ENCODE results near the gene FRMD6. TPM values are rescaled to one million over a fixed set of nuclear protein-coding genes. Genes with fewer than 3 reads are reported as not detected.

The FRMD6 gene
- total RNA-seq, 1 experiment from 2014 or later = 11.4 TPM

- no peaks in the 10 kb centered on the region for H3K79me2 ChIP-seq (ENCODE audit: insufficient read depth, low read length)
- RAD21 ChIA-PET (ENCODE audit: low non-redundant PET in 1 of 2, low total read pairs in 2 of 2, uncharacterized antibody in 2 of 2, unreplicated experiment in 2 of 2) = no interaction called here
- no peaks in the 10 kb centered on the region for H4K20me1 ChIP-seq (ENCODE audit: insufficient read depth)
- no peaks in the 10 kb centered on the region for H3K4me1 ChIP-seq (ENCODE audit: control insufficient read depth in 1 of 2, insufficient read depth in 2 of 2, low read length in 2 of 2)
- H3K9me2 ChIP-seq (ENCODE audit: insufficient read depth) = no peaks in the 10 kb centered on the region
- intact Hi-C loops (cut with micrococcal nuclease) = no loop called here
- H3K36me3 ChIP-seq (ENCODE audit: control insufficient read depth in 1 of 2, insufficient read depth in 2 of 2, low read length in 2 of 2) = no peaks in the 10 kb centered on the region
- H2AFZ ChIP-seq (ENCODE audit: low read depth, low read length, poor library complexity, severe bottlenecking) = no peak overlapping the region
- ATAC-seq (no peak), DNase-seq (ENCODE audit: low read depth, low spot score) (no peak)
- TF ChIP-seq EGR1 (IDR thresholded peaks at IDR 0.05; ENCODE audit: low read depth) = no peak
- no peak for TF ChIP-seq MAX (IDR thresholded peaks at IDR 0.05)
- TF ChIP-seq TCF7L2 (IDR thresholded peaks at IDR 0.05; ENCODE audit: borderline replicate concordance, extremely low read depth, insufficient read depth, insufficient read length) = no peak
- TF ChIP-seq FOSL1 (IDR thresholded peaks at IDR 0.05; ENCODE audit: low read depth) = no peak
- no peak for TF ChIP-seq CBX3 (IDR thresholded peaks at IDR 0.05; ENCODE audit: low read depth)
- no peak for TF ChIP-seq POLR2AphosphoS5 (IDR thresholded peaks at IDR 0.05; ENCODE audit: low read depth, low read length)
- TF ChIP-seq POLR2A (IDR thresholded peaks at IDR 0.05; ENCODE audit: borderline replicate concordance, extremely low read depth, insufficient read depth, insufficient read length) = no peak
- TF ChIP-seq EZH2 (IDR thresholded peaks at IDR 0.05) = no peak
- TF ChIP-seq EZH2phosphoT487 (IDR thresholded peaks at IDR 0.05; ENCODE audit: borderline replicate concordance) = no peak
- H3K27me3 ChIP-seq (ENCODE audit: insufficient read depth, low read length) = no peaks in the 10 kb centered on the region
- POLR2A ChIA-PET = no interaction called here
- H3K27ac ChIP-seq (ENCODE audit: low read depth, low read length) = no peak overlapping the region
- no TSS peak for BruUV-seq (replicated peaks)
- H3K9ac ChIP-seq (ENCODE audit: low read length) = no peak overlapping the region
- CTCF ChIA-PET = no interaction called here
- H3K4me2 ChIP-seq (ENCODE audit: low read length) = no peak overlapping the region
- no peak overlapping the region for H3K4me3 ChIP-seq (replicated peaks in 1 of 2; ENCODE audit: low read depth in 1 of 2, low read length in 2 of 2)
- no peaks in the 10 kb centered on the region for H3K9me3 ChIP-seq (ENCODE audit: control insufficient read depth in 1 of 2, insufficient read depth in 1 of 2, low read depth in 1 of 2, low read length in 2 of 2)
Observed at GRCh38 chr14:51701951-51702350, 50.2 kb downstream of the FRMD6 start.

GRCh38 chr14:51703787-51704186 lies 52.1 kb downstream of the FRMD6 start:
- Histone ChIP-seq H3K79me2 (ENCODE audit: insufficient read depth, low read length) (no peaks in the 10 kb centered on the region), H3K4me3 (replicated peaks in 1 of 2; ENCODE audit: low read depth in 1 of 2, low read length in 2 of 2) (no peak overlapping the region), H2AFZ (ENCODE audit: low read depth, low read length, poor library complexity, severe bottlenecking) (no peak overlapping the region), H3K36me3 (ENCODE audit: control insufficient read depth in 1 of 2, insufficient read depth in 2 of 2, low read length in 2 of 2) (no peaks in the 10 kb centered on the region), H3K27me3 (ENCODE audit: insufficient read depth, low read length) (no peaks in the 10 kb centered on the region), H3K9me3 (ENCODE audit: control insufficient read depth in 1 of 2, insufficient read depth in 1 of 2, low read depth in 1 of 2, low read length in 2 of 2) (no peaks in the 10 kb centered on the region), H3K4me1 (ENCODE audit: control insufficient read depth in 1 of 2, insufficient read depth in 2 of 2, low read length in 2 of 2) (no peaks in the 10 kb centered on the region), H3K9ac (ENCODE audit: low read length) (no peak overlapping the region), H3K27ac (ENCODE audit: low read depth, low read length) (no peak overlapping the region), H3K4me2 (ENCODE audit: low read length) (no peak overlapping the region), H3K9me2 (ENCODE audit: insufficient read depth) (no peaks in the 10 kb centered on the region), H4K20me1 (ENCODE audit: insufficient read depth) (no peaks in the 10 kb centered on the region)
- DNase-seq (ENCODE audit: low read depth, low spot score) = no peak
- intact Hi-C loops (cut with micrococcal nuclease) = no loop called here
- ChIA-PET POLR2A (no interaction called here), CTCF (no interaction called here), RAD21 (ENCODE audit: low non-redundant PET in 1 of 2, low total read pairs in 2 of 2, uncharacterized antibody in 2 of 2, unreplicated experiment in 2 of 2) (no interaction called here)
- no peak for TF ChIP-seq EGR1 (IDR thresholded peaks at IDR 0.05; ENCODE audit: low read depth)
- no peak for TF ChIP-seq RAD21 (IDR thresholded peaks at IDR 0.05; ENCODE audit: low read depth)
- TF ChIP-seq CBX3 (IDR thresholded peaks at IDR 0.05; ENCODE audit: low read depth) = no peak
- no peak for TF ChIP-seq FOSL1 (IDR thresholded peaks at IDR 0.05; ENCODE audit: low read depth)
- TF ChIP-seq CTCF (IDR thresholded peaks at IDR 0.05 in 2 of 3, conservative IDR thresholded peaks at IDR 0.05 in 1 of 3; ENCODE audit: borderline replicate concordance in 1 of 3, insufficient read depth in 1 of 3, low read depth in 2 of 3, low read length in 2 of 3) = no peak
- no peak for TF ChIP-seq ZFX (IDR thresholded peaks at IDR 0.05)
- TF ChIP-seq SP1 (IDR thresholded peaks at IDR 0.05; ENCODE audit: low read depth) = no peak
- TF ChIP-seq ZNF274 (IDR thresholded peaks at IDR 0.05; ENCODE audit: low read depth, low read length) = no peak
- BruUV-seq (replicated peaks) = no TSS peak
- no peak for ATAC-seq

Data from HCT116 (cell line).